Caco-2 (cell line): Measurements from ENCODE around the gene SMIM36. TPM values are rescaled to one million over a fixed set of nuclear protein-coding genes. Genes with fewer than 3 reads are reported as not detected.

Experiments used
- BruUV-seq: library from RNA; stranded (reverse); fragments of 400-500 nt; replicated peaks from 2 replicates; lab custom pipeline; 2021; lab: Mats Ljungman, UMichigan
- CTCF ChIA-PET: fragments of 300-600 bp; sonication (Branson Sonifier 250); formaldehyde crosslinking; loops from one replicate; lab custom pipeline; 2022; ENCODE audit warnings: antibody characterized with exemption; lab: Charles Lee
- POLR2A ChIA-PET: fragments of 300-600 bp; sonication (Branson Sonifier 250); formaldehyde crosslinking; loops from one replicate; lab custom pipeline; 2022; ENCODE audit warnings: antibody characterized with exemption; lab: Charles Lee
- DNase-seq, 2 experiments: peaks; one replicate each; pipeline versions ENCODE4 v3.0.0 to v3.0.0-alpha.2; 2020 to 2022
- H3K27me3 ChIP-seq: replicated peaks from 2 replicates; pipeline ENCODE4 v1.6.0; 2011; ENCODE audit warnings: low read length; ENCODE audit not compliant: control insufficient read depth, insufficient read depth
- H3K36me3 ChIP-seq: 2 replicates; pipeline ENCODE4 v1.5.1; 2011; ENCODE audit warnings: low read length; ENCODE audit not compliant: control insufficient read depth, insufficient read depth
- H3K4me1 ChIP-seq: fragments of 250-450 bp; sonication (Bioruptor Pico); 2 replicates; pipeline ENCODE4 v1.5.1; 2020; ENCODE audit warnings: mild to moderate bottlenecking
- H3K4me3 ChIP-seq: 2 replicates; pipeline ENCODE4 v1.5.1; 2011; ENCODE audit warnings: low read depth, mild to moderate bottlenecking, control low read depth, low read length
- H3K9me3 ChIP-seq: fragments of 250-450 bp; sonication (Bioruptor Pico); 2 replicates; pipeline ENCODE4 v1.5.1; 2020; ENCODE audit warnings: mild to moderate bottlenecking, moderate library complexity
- H3K27ac Mint-ChIP-seq: one replicate; pipeline ENCODE4 v1.8.0; 2022; ENCODE audit warnings: mixed read lengths; ENCODE audit not compliant: unreplicated experiment
- H3K27me3 Mint-ChIP-seq: one replicate; pipeline ENCODE4 v1.8.0; 2022; ENCODE audit warnings: mixed read lengths; ENCODE audit not compliant: insufficient read depth, unreplicated experiment
- H3K36me3 Mint-ChIP-seq: one replicate; pipeline ENCODE4 v1.8.0; 2022; ENCODE audit warnings: mild to moderate bottlenecking, mixed read lengths; ENCODE audit not compliant: insufficient read depth, unreplicated experiment
- H3K4me1 Mint-ChIP-seq: one replicate; pipeline ENCODE4 v1.8.0; 2022; ENCODE audit warnings: low read depth, mixed read lengths; ENCODE audit not compliant: unreplicated experiment
- H3K4me3 Mint-ChIP-seq: one replicate; pipeline ENCODE4 v1.8.0; 2022; ENCODE audit warnings: mild to moderate bottlenecking, moderate library complexity, mixed read lengths; ENCODE audit not compliant: unreplicated experiment
- H3K9me3 Mint-ChIP-seq: one replicate; pipeline ENCODE4 v1.8.0; 2022; ENCODE audit warnings: mixed read lengths; ENCODE audit not compliant: unreplicated experiment
- intact Hi-C: fragments of 100-400 bp; cut with micrococcal nuclease; formaldehyde crosslinking; loops from one replicate; pipeline ENCODE4 v1.10.0; 2022; ENCODE audit not compliant: unreplicated experiment
- total RNA-seq: library from RNA; stranded (reverse); gene quantifications from 2 replicates; pipeline ENCODE4 v1.2.3, GENCODE V29; 2022
- TF ChIP-seq, protein P1 (sequence below), 2 experiments: fragments of 200-600 bp in 1 of 2; IDR thresholded peaks; 1 replicate in 1 of 2; 2 replicates in 1 of 2; pipeline versions ENCODE4 v1.5.1 to v1.8.0; 2011 to 2022; ENCODE audit warnings: antibody characterized with exemption in 1 of 2, control low read depth in 1 of 2, inconsistent platforms in 1 of 2, low read depth in 1 of 2, low read length in 1 of 2, mild to moderate bottlenecking in 1 of 2, moderate library complexity in 1 of 2; ENCODE audit not compliant: insufficient read depth in 1 of 2, severe bottlenecking in 1 of 2, unreplicated experiment in 1 of 2

Gene SMIM36
- total RNA-seq, 1 experiment from 2014 or later = not detected

DNA sequence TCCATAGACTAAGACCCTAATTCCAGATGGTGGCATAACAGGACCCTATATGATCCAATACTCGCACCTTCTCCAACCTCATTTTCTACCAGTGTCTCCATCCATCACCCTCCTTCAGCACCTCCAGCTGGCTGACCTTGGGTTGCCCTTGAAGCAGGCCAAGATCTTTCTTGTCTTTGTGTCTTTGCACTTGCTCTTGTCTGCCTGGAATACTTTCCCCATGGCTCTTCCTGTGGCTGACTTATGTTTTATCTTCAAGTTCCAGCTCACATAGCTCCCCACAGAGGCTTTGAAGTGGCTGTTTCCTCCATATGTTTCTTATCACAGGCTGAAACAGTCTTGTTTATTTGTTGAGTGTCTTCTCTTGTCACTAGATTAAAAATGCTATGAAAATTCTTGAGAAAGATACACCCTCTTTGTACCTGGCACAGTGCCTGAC lies 60.0 kb downstream of the SMIM36 start:
- H3K27me3 ChIP-seq = no peaks in the 10 kb centered on the region
- DNase-seq = peak in 1 of 2 experiments; percentile 11
- no TSS peak for BruUV-seq
- ChIA-PET POLR2A (interaction anchor here (0.6 kb wide), 1 partner anchor 18 kb away, joined by 3 read pairs; no protein-coding TSS in a partner anchor), CTCF (no interaction called here)
- H3K36me3 ChIP-seq = no peaks in the 10 kb centered on the region
- peaks cover 78% of the 10 kb centered on the region for H3K4me1 ChIP-seq
- peak overlapping the region; percentile 18 for H3K4me3 Mint-ChIP-seq
- peaks cover 9% of the 10 kb centered on the region for H3K9me3 Mint-ChIP-seq
- H3K9me3 ChIP-seq = no peaks in the 10 kb centered on the region
- H3K4me3 ChIP-seq = no peak overlapping the region
- intact Hi-C loops = loop anchor here (5.0 kb wide), 1 partner anchor 301 kb away; the partner anchor contains the start of gene PCTP
- no peaks in the 10 kb centered on the region for H3K27me3 Mint-ChIP-seq
- TF ChIP-seq, protein P1, sequence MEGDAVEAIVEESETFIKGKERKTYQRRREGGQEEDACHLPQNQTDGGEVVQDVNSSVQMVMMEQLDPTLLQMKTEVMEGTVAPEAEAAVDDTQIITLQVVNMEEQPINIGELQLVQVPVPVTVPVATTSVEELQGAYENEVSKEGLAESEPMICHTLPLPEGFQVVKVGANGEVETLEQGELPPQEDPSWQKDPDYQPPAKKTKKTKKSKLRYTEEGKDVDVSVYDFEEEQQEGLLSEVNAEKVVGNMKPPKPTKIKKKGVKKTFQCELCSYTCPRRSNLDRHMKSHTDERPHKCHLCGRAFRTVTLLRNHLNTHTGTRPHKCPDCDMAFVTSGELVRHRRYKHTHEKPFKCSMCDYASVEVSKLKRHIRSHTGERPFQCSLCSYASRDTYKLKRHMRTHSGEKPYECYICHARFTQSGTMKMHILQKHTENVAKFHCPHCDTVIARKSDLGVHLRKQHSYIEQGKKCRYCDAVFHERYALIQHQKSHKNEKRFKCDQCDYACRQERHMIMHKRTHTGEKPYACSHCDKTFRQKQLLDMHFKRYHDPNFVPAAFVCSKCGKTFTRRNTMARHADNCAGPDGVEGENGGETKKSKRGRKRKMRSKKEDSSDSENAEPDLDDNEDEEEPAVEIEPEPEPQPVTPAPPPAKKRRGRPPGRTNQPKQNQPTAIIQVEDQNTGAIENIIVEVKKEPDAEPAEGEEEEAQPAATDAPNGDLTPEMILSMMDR (IDR thresholded peaks at IDR 0.05; ENCODE audit: insufficient read depth in 1 of 2, low read depth in 1 of 2, low read length in 1 of 2, severe bottlenecking in 1 of 2, unreplicated experiment in 1 of 2) = no peak
- peaks cover 76% of the 10 kb centered on the region for H3K4me1 Mint-ChIP-seq
- H3K27ac Mint-ChIP-seq = peak overlapping the region; percentile 87
- peaks cover 13% of the 10 kb centered on the region for H3K36me3 Mint-ChIP-seq

DNA sequence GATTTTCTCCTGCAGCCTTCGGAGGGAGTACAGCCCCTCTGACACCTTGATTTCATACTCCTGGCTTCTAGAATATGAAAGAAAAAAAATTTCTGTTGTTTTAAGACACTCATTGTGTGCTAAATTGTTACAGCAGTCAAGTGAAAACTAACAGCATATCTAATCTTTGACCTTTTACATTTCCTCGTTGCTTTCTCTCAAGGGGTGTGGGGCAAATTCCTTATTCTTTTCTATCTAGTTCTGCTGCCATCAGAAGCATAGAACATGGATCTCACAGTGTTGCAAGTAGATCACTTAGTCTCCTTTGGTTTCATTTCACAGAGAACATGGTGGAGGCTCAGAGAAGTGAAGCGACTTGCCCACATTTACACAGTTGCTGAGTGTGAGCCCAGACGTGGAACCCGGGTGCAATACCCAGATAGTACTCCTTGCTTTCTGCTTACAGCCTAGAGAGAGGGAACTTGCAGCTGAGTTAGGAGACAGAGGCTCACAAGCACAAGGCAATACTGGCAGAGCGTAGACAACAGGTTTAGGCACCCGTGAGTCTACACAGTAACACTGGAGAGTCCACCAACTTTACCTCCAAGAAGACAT lies 60.9 kb downstream of the SMIM36 start:
- Histone ChIP-seq H3K27me3 (no peaks in the 10 kb centered on the region), H3K4me3 (no peak overlapping the region), H3K36me3 (no peaks in the 10 kb centered on the region), H3K4me1 (peaks cover 81% of the 10 kb centered on the region), H3K9me3 (no peaks in the 10 kb centered on the region)
- peaks cover 8% of the 10 kb centered on the region for H3K36me3 Mint-ChIP-seq
- no peak for DNase-seq
- TF ChIP-seq, protein P1 (IDR thresholded peaks at IDR 0.05; ENCODE audit: insufficient read depth in 1 of 2, low read depth in 1 of 2, low read length in 1 of 2, severe bottlenecking in 1 of 2, unreplicated experiment in 1 of 2) = no peak
- POLR2A ChIA-PET = no interaction called here
- H3K27me3 Mint-ChIP-seq = no peaks in the 10 kb centered on the region
- peaks cover 67% of the 10 kb centered on the region for H3K4me1 Mint-ChIP-seq
- no TSS peak for BruUV-seq
- no peak overlapping the region for H3K4me3 Mint-ChIP-seq
- H3K27ac Mint-ChIP-seq = peak overlapping the region; percentile 87
- CTCF ChIA-PET = no interaction called here
- intact Hi-C loops = loop anchor here (5.0 kb wide), 1 partner anchor 302 kb away; the partner anchor contains the start of gene PCTP
- H3K9me3 Mint-ChIP-seq = peaks cover 9% of the 10 kb centered on the region

DNA sequence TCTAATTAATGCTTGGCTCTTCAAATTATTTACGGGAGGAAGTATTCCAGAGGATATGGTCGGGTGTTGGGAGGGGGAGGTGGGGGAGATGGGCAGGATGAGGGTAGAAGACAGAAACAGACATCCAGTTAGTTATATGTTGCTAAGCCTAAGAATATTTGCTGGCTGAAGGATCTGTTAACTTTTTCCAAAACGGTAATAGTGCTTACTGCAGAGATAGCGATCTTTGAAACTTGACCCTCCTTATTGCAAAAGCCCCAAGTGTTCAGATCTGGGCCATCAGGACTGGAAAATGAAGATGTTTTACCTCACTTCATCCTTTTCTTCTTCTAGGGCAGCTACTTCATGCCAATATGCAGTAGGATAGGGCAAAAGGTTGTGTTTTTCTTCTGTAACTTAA lies 62.6 kb downstream of the SMIM36 start:
- intact Hi-C loops = no loop called here
- H3K4me3 Mint-ChIP-seq = no peak overlapping the region
- H3K27me3 ChIP-seq = no peaks in the 10 kb centered on the region
- peaks cover 7% of the 10 kb centered on the region for H3K36me3 Mint-ChIP-seq
- H3K9me3 Mint-ChIP-seq = peaks cover 9% of the 10 kb centered on the region
- H3K27me3 Mint-ChIP-seq = no peaks in the 10 kb centered on the region
- H3K27ac Mint-ChIP-seq = peak overlapping the region; percentile 59
- H3K4me3 ChIP-seq = no peak overlapping the region
- ChIA-PET POLR2A (no interaction called here), CTCF (no interaction called here)
- peak in 1 of 2 experiments; percentile 25 for DNase-seq
- peaks cover 66% of the 10 kb centered on the region for H3K4me1 Mint-ChIP-seq
- no peaks in the 10 kb centered on the region for H3K36me3 ChIP-seq
- BruUV-seq = no TSS peak
- H3K4me1 ChIP-seq = peaks cover 82% of the 10 kb centered on the region
- TF ChIP-seq, protein P1 (IDR thresholded peaks at IDR 0.05; ENCODE audit: insufficient read depth in 1 of 2, low read depth in 1 of 2, low read length in 1 of 2, severe bottlenecking in 1 of 2, unreplicated experiment in 1 of 2) = no peak
- H3K9me3 ChIP-seq = no peaks in the 10 kb centered on the region
